K562 (cell line): ENCODE measurements around the gene XYLB. TPM values are rescaled to one million over a fixed set of nuclear protein-coding genes. Genes with fewer than 3 reads are reported as not detected.

Experiments
- ATAC-seq: fragments of 200-7000 bp; cut with Tn5 transposase; 3 replicates; pipeline ENCODE4 v1.9.1; 2020; ENCODE audit warnings: moderate library complexity
- BruUV-seq: library from RNA; stranded (reverse); fragments of 400-500 nt; replicated peaks from 2 replicates; lab custom pipeline; 2021; lab: Mats Ljungman, UMichigan
- CTCF ChIA-PET: fragments of 300-600 bp; formaldehyde crosslinking; extraction: SDS; loops from one replicate; lab custom pipeline; 2021; ENCODE audit warnings: low intra/inter-chr PET ratio; lab: Yijun Ruan, JAX
- POLR2A ChIA-PET: fragments of 300-600, 350-650 bp; sonication (Branson Sonifier 250); formaldehyde crosslinking; extraction: SDS; loops from one replicate; lab custom pipeline; 2021; ENCODE audit warnings: antibody characterized with exemption, inconsistent platforms; lab: Yijun Ruan, JAX
- DNase-seq, 4 experiments: peaks; one replicate each; pipeline versions ENCODE4 v3.0.0 to v3.0.0-alpha.2; 2011 to 2018; ENCODE audit warnings: low spot score in 3 of 4, mixed read lengths in 3 of 4; ENCODE audit errors: extremely low read depth in 1 of 4
- FAIRE-seq: peaks from 2 replicates; lab custom pipeline; 2011; peaks lifted over from hg19 to GRCh38; lab: Jason Lieb, UNC
- H2AFZ ChIP-seq: 2 replicates; pipeline ENCODE4 v1.6.0; 2011; ENCODE audit warnings: low read depth, low read length, control low read depth, inconsistent platforms
- H3K27ac ChIP-seq: fragments of 200-600 bp; 3 replicates; pipeline ENCODE4 v1.8.0; 2011; ENCODE audit warnings: low read depth, mild to moderate bottlenecking, control low read depth, inconsistent platforms, low read length, moderate library complexity, mixed read lengths; ENCODE audit errors: extremely low read depth
- H3K27me3 ChIP-seq, 2 experiments: fragments of 300-600 bp in 1 of 2; 2 replicates in 1 of 2; 3 replicates in 1 of 2; pipeline versions ENCODE4 v1.6.0 to v1.8.0; 2011; ENCODE audit warnings: inconsistent platforms in 2 of 2, low read length in 2 of 2, mild to moderate bottlenecking in 1 of 2, mixed read lengths in 1 of 2, moderate library complexity in 1 of 2; ENCODE audit not compliant: control insufficient read depth in 2 of 2, insufficient read depth in 2 of 2
- H3K36me3 ChIP-seq: fragments of 300-600 bp; 3 replicates; pipeline ENCODE4 v1.8.0; 2011; ENCODE audit warnings: mild to moderate bottlenecking, low read length, inconsistent platforms; ENCODE audit not compliant: control insufficient read depth, insufficient read depth
- H3K4me1 ChIP-seq, 2 experiments: fragments of 200-600 bp in 1 of 2; replicated peaks in 1 of 2; 2 replicates in 1 of 2; 3 replicates in 1 of 2; pipeline versions ENCODE4 v1.5.1 to v1.8.0; 2011; ENCODE audit warnings: inconsistent platforms in 2 of 2, low read length in 2 of 2, mild to moderate bottlenecking in 1 of 2, mixed read lengths in 1 of 2, moderate library complexity in 1 of 2; ENCODE audit not compliant: control insufficient read depth in 2 of 2, insufficient read depth in 2 of 2
- H3K4me2 ChIP-seq: 2 replicates; pipeline ENCODE4 v1.6.1; 2011; ENCODE audit warnings: low read length, control low read depth, inconsistent platforms, mixed read lengths; ENCODE audit not compliant: insufficient read depth
- H3K4me3 ChIP-seq: fragments of 200-600 bp; sonication (generic), shearing (Covaris generic); 2 replicates; pipeline ENCODE4 v1.5.1; 2016; ENCODE audit warnings: control low read depth, inconsistent platforms
- H3K79me2 ChIP-seq: fragments of 200-600 bp; 3 replicates; pipeline ENCODE4 v1.8.0; 2011; ENCODE audit warnings: low read length, inconsistent platforms; ENCODE audit not compliant: control insufficient read depth, insufficient read depth
- H3K9ac ChIP-seq, 2 experiments: 2 replicates each; pipeline versions ENCODE4 v1.6.0 to v1.6.1; 2011; ENCODE audit warnings: low read depth in 2 of 2, low read length in 2 of 2, control low read depth in 1 of 2, inconsistent platforms in 1 of 2, mild to moderate bottlenecking in 1 of 2, mixed read lengths in 1 of 2; ENCODE audit not compliant: insufficient read depth in 1 of 2
- H3K9me1 ChIP-seq: one replicate; pipeline ENCODE4 v1.6.0; 2011; ENCODE audit warnings: inconsistent platforms, mild to moderate bottlenecking, low read length, moderate library complexity; ENCODE audit not compliant: control insufficient read depth, insufficient read depth
- H3K9me3 ChIP-seq: replicated peaks from 2 replicates; pipeline ENCODE4 v1.5.1; 2011; ENCODE audit warnings: low read depth, low read length, inconsistent platforms; ENCODE audit not compliant: control insufficient read depth, insufficient read depth
- H4K20me1 ChIP-seq: replicated peaks from 2 replicates; pipeline ENCODE4 v1.6.1; 2011; ENCODE audit warnings: low read length, inconsistent platforms, mixed read lengths; ENCODE audit not compliant: control insufficient read depth, insufficient read depth
- ARHGAP35 ChIP-seq: fragments of 450-650 bp; IDR thresholded peaks from 2 replicates; pipeline ENCODE4 v1.6.1; 2018; ENCODE audit not compliant: partially characterized antibody
- CREM ChIP-seq: IDR thresholded peaks from 2 replicates; pipeline ENCODE4 v1.6.1; 2014; ENCODE audit warnings: antibody characterized with exemption, low read depth
- KDM1A ChIP-seq, 2 experiments: fragments of 450-650 bp; IDR thresholded peaks; 2 replicates each; pipeline ENCODE4 v1.6.1; 2016; ENCODE audit warnings: mild to moderate bottlenecking in 2 of 2
- KLF16 ChIP-seq: IDR thresholded peaks from 2 replicates; pipeline ENCODE4 v1.6.1; 2016; ENCODE audit warnings: antibody characterized with exemption
- SLC30A9 ChIP-seq: fragments of 250-450 bp; sonication (Bioruptor Pico); IDR thresholded peaks from 2 replicates; pipeline ENCODE4 v1.8.0; 2022; ENCODE audit warnings: mild to moderate bottlenecking, moderate library complexity
- SP2 ChIP-seq: IDR thresholded peaks from 2 replicates; pipeline ENCODE4 v1.6.1; 2011; ENCODE audit warnings: mild to moderate bottlenecking, low read depth, low read length, moderate library complexity; ENCODE audit not compliant: poor library complexity, severe bottlenecking; ENCODE audit errors: extremely low read depth
- SRSF3 ChIP-seq: fragments of 200-400 bp; formaldehyde crosslinking; IDR thresholded peaks from 2 replicates; pipeline ENCODE4 v1.6.1; 2016; ENCODE audit warnings: mild to moderate bottlenecking, low read length, moderate library complexity; ENCODE audit not compliant: insufficient read depth
- STAT6 ChIP-seq: sonication (generic); formaldehyde crosslinking; IDR thresholded peaks from 2 replicates; pipeline ENCODE4 v1.8.1; 2023; ENCODE audit warnings: mild to moderate bottlenecking, missing genetic modification reagents
- THRAP3 ChIP-seq: fragments of 450-650 bp; IDR thresholded peaks from 2 replicates; pipeline ENCODE4 v1.6.1; 2016; ENCODE audit warnings: mild to moderate bottlenecking, inconsistent platforms, borderline replicate concordance
- ZFP30 ChIP-seq: fragments of 250-450 bp; sonication (Bioruptor Pico); IDR thresholded peaks from 2 replicates; pipeline ENCODE4 v1.8.0; 2022; ENCODE audit warnings: moderate library complexity, mild to moderate bottlenecking, inconsistent platforms, borderline replicate concordance
- ZNF584 ChIP-seq: fragments of 200-800 bp; sonication (Bioruptor generic); IDR thresholded peaks from 2 replicates; pipeline ENCODE4 v1.6.1; 2016; ENCODE audit warnings: low read depth, mild to moderate bottlenecking, missing genetic modification characterization, missing compliant biosample characterization
- WGBS: fragments of 100-300 bp; shearing (Covaris generic); methylation state at CpG from one replicate; pipeline ENCODE4 v1.1.6; 2016; ENCODE audit warnings: low coverage, mixed read lengths; ENCODE audit not compliant: insufficient coverage; ENCODE audit errors: missing lambda C conversion rate; 5-methylcytosine and 5-hydroxymethylcytosine counted together
- in situ Hi-C: fragments of 300-500 bp; cut with MboI; formaldehyde crosslinking; loops from 4 replicates; pipeline ENCODE4 v1.15.0; 2018; ENCODE audit warnings: inconsistent platforms, mixed read lengths
- intact Hi-C: fragments of 100-400 bp; cut with micrococcal nuclease; formaldehyde crosslinking; loops from 2 replicates; pipeline ENCODE4 v1.14.2; 2022
- polyA plus RNA-seq, 8 experiments: library from polyadenylated mRNA; depleted of rRNA in 4 of 8; stranded (reverse) in 5 of 8; unstranded in 3 of 8; fragments of >200 nt; fragmentation: Nextera tagmentation in 2 of 8; fragmentation: Illumina TruSeq in 1 of 8; extraction: Ambion mirVana in 2 of 8; extraction: Trizol in 1 of 8; gene quantifications; 2 replicates each; pipeline versions ENCODE4 v1.2.1 to v1.2.3, GENCODE V29; 2011 to 2014; ENCODE audit warnings: inconsistent platforms in 1 of 8, missing spikeins in 1 of 8
- total RNA-seq, 7 experiments: library from RNA; depleted of rRNA in 6 of 7; stranded (reverse); fragments of >200 nt in 6 of 7; fragmentation: Illumina TruSeq in 2 of 7; extraction: Trizol in 2 of 7; gene quantifications; 2 replicates each; pipeline versions ENCODE4 v1.2.1 to v1.2.3, GENCODE V29; 2011 to 2021; ENCODE audit warnings: low replicate concordance in 1 of 7
- TF ChIP-seq, protein P1 (sequence below): fragments of 450-650 bp; IDR thresholded peaks from 2 replicates; pipeline ENCODE4 v1.6.1; 2016

Gene XYLB
- total and polyA plus RNA-seq, 9 of the 15 experiments (the other 6 are each of a cell fraction or from before 2014, with no cell fraction given): 4.0 to 20.2 (median 13.2) TPM

DNA sequence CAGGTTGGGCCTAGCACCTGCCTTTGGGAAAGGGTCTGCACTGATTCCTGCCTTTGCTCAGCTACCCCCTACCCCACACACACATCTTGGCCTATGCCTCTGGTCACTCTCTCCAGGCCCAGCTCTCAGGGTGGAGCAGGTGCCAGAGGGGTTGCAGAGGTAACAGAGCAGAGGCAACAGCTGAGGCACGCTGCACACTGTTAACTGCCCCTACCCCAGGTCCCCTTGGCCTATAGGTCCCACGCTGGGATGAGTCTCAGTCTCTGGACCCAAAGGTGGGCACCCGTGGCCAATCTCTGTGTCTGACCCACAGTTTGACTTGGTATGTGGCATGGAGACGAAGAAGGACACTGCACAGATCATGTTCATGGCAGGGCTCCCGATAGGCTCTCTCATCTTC, 39.6 kb upstream of the XYLB start:
- ATAC-seq: no peak; the same call in 1 of the 3 replicates
- POLR2A ChIA-PET: interaction anchor here (1.1 kb wide), 1 partner anchor 10 kb away, joined by 3 read pairs; no protein-coding TSS in a partner anchor
- Histone ChIP-seq H3K27ac (no peak overlapping the region), H3K4me3 (no peak overlapping the region), H3K9me1 (no peaks in the 10 kb centered on the region), H3K4me1 (peaks cover 0 to 5% of the 10 kb centered on the region in 2 experiments; a peak in 1 of 5 replicates), H3K79me2 (no peaks in the 10 kb centered on the region), H3K36me3 (no peaks in the 10 kb centered on the region), H3K4me2 (no peak overlapping the region), H3K27me3 (peaks cover 31 to 70% of the 10 kb centered on the region in 2 experiments), H4K20me1 (no peaks in the 10 kb centered on the region), H3K9me3 (no peaks in the 10 kb centered on the region), H2AFZ (no peak overlapping the region), H3K9ac (0 out of 4 replicates have a peak overlapping the region, but pooled peaks of 1 of the 2 experiments have one; percentile 30)
- no peak for TF ChIP-seq SLC30A9
- no peak for TF ChIP-seq ZNF584 (CRISPR knock-in tag)
- no peak for TF ChIP-seq STAT6 (CRISPR knock-in tag)
- TF ChIP-seq ZFP30 (CRISPR knock-in tag): no peak
- TF ChIP-seq KDM1A (IDR thresholded peaks at IDR 0.05): no peak
- TF ChIP-seq THRAP3: no peak
- no peak for TF ChIP-seq KLF16
- TF ChIP-seq, protein P1, sequence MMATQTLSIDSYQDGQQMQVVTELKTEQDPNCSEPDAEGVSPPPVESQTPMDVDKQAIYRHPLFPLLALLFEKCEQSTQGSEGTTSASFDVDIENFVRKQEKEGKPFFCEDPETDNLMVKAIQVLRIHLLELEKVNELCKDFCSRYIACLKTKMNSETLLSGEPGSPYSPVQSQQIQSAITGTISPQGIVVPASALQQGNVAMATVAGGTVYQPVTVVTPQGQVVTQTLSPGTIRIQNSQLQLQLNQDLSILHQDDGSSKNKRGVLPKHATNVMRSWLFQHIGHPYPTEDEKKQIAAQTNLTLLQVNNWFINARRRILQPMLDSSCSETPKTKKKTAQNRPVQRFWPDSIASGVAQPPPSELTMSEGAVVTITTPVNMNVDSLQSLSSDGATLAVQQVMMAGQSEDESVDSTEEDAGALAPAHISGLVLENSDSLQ: no peak
- no peak for TF ChIP-seq ARHGAP35
- no peak for TF ChIP-seq SRSF3
- no peak for TF ChIP-seq SP2
- TF ChIP-seq CREM: no peak
- no TSS peak for BruUV-seq
- FAIRE-seq: no peak
- DNase-seq: no peak
- CTCF ChIA-PET: no interaction called here
- WGBS: 3% methylated on average over 5 of the region's 5 CpGs
- intact Hi-C loops: no loop called here
- in situ Hi-C loops: no loop called here
